Measurements from ENCODE around the gene INTS1.

GRCh38 chr7:1468203-1468602, 36.0 kb downstream of the INTS1 start:
- TF ChIP-seq POLR2AphosphoS5 (IDR thresholded peaks at IDR 0.05; ENCODE audit: low read depth, low read length) (no peak), TAF1 (IDR thresholded peaks at IDR 0.05; ENCODE audit: borderline replicate concordance, low read depth, low read length) (no peak)

Data from GM12892 (cell line).